HG02759 (cell line): ENCODE results near the gene EYS.

ENCODE experiments used
- ATAC-seq: cut with Tn5 transposase; IDR thresholded peaks from one replicate; pipeline ENCODE4 v1.9.1; 2021; ENCODE audit warnings: mild to moderate bottlenecking, moderate library complexity; ENCODE audit not compliant: unreplicated experiment

EYS gene

GRCh38 chr6:64680446-64680845, 1026.6 kb downstream of the EYS start:
- ATAC-seq, result no peak

GRCh38 chr6:64679416-64679815, 1027.6 kb downstream of the EYS start:
- ATAC-seq, result no peak

GRCh38 chr6:64672651-64673050, 1034.4 kb downstream of the EYS start:
- no peak for ATAC-seq

GRCh38 chr6:64672131-64672530, 1034.9 kb downstream of the EYS start:
- no peak for ATAC-seq

GRCh38 chr6:64665137-64665536, 1041.9 kb downstream of the EYS start:
- ATAC-seq, result no peak

- no peak for ATAC-seq
These were observed 1042.5 kb downstream of the EYS start for GRCh38 chr6:64664480-64664879.

GRCh38 chr6:64644024-64644423, 1063.0 kb downstream of the EYS start:
- no peak for ATAC-seq

- ATAC-seq, result no peak
These were observed 1076.1 kb downstream of the EYS start for GRCh38 chr6:64630901-64631300.

- no peak for ATAC-seq
These were observed 1084.1 kb downstream of the EYS start for GRCh38 chr6:64622944-64623343.

- ATAC-seq, result no peak
These were observed 1104.0 kb downstream of the EYS start for GRCh38 chr6:64602993-64603392.

- no peak for ATAC-seq
These were observed 1115.4 kb downstream of the EYS start for GRCh38 chr6:64591676-64592036.

- no peak for ATAC-seq
These were observed 1115.9 kb downstream of the EYS start for GRCh38 chr6:64590965-64591675.

- no peak for ATAC-seq
These were observed 1117.1 kb downstream of the EYS start for GRCh38 chr6:64589961-64590360.

GRCh38 chr6:64580346-64580745, 1126.7 kb downstream of the EYS start:
- no peak for ATAC-seq

GRCh38 chr6:64553249-64553786, 1153.7 kb downstream of the EYS start:
- no peak for ATAC-seq

- no peak for ATAC-seq
These were observed 1159.3 kb downstream of the EYS start for GRCh38 chr6:64547594-64548268.

GRCh38 chr6:64539917-64540316, 1167.1 kb downstream of the EYS start:
- ATAC-seq, result no peak

GRCh38 chr6:64538722-64539121, 1168.3 kb downstream of the EYS start:
- ATAC-seq, result no peak

- no peak for ATAC-seq
These were observed 1179.1 kb downstream of the EYS start for GRCh38 chr6:64527899-64528298.

GRCh38 chr6:64522859-64523258, 1184.2 kb downstream of the EYS start:
- no peak for ATAC-seq

- peak; percentile 89 for ATAC-seq
These were observed 1187.0 kb downstream of the EYS start for GRCh38 chr6:64520050-64520449.

- no peak for ATAC-seq
These were observed 1190.6 kb downstream of the EYS start for GRCh38 chr6:64516393-64516792.
